ENCODE results near the gene ITPKC. TPM values are rescaled to one million over a fixed set of nuclear protein-coding genes. Genes with fewer than 3 reads are reported as not detected.

Gene ITPKC
- total and polyA plus RNA-seq, 2 of the 13 experiments (the other 11 are each of a cell fraction or from before 2014, with no cell fraction given), result 6.9 to 11.2 TPM

- no peak overlapping the region for H3K27ac ChIP-seq (ENCODE audit: extremely low read length, insufficient read depth, low read length)
- CTCF ChIA-PET (ENCODE audit: low intra/inter-chr PET ratio, low total read pairs), result no interaction called here
- no peak overlapping the region for H3K9ac ChIP-seq (ENCODE audit: insufficient read depth, low read depth, low read length)
- in situ Hi-C loops (cut with HindIII; ENCODE audit: extremely low pct_ligation_motif_present, low pct_unique_long_range_greater_than_20kb), result loop anchor here (5.0 kb wide), 1 partner anchor 42 kb away; no protein-coding TSS in a partner anchor
- intact Hi-C loops (cut with micrococcal nuclease; ENCODE audit: unreplicated experiment), result no loop called here
- no peaks in the 10 kb centered on the region for H4K20me1 ChIP-seq (ENCODE audit: insufficient read depth, low read length)
- ATAC-seq (no peak), DNase-seq (ENCODE audit: low spot score) (no peak), FAIRE-seq (no peak)
- H3K4me3 ChIP-seq (replicated peaks in 1 of 3; ENCODE audit: insufficient read depth in 1 of 3, low read depth in 2 of 3, low read length in 3 of 3), result no peak overlapping the region
- H3K4me2 ChIP-seq (ENCODE audit: low read depth, low read length), result no peak overlapping the region
- H2AFZ ChIP-seq (ENCODE audit: low read length), result no peak overlapping the region
- H3K4me1 ChIP-seq (ENCODE audit: insufficient read depth, low read length), result peaks cover 7% of the 10 kb centered on the region; the same call in 1 of the 2 replicates
- H3K9me3 ChIP-seq (ENCODE audit: low read length), result no peaks in the 10 kb centered on the region
- no peaks in the 10 kb centered on the region for H3K79me2 ChIP-seq (ENCODE audit: insufficient read depth, low read length)
- WGBS (ENCODE audit: low lambda C conversion rate), result 93% methylated on average over 18 of the region's 18 CpGs
- peaks cover 8 to 25% of the 10 kb centered on the region in 2 experiments; a peak in 4 of 5 replicates for H3K36me3 ChIP-seq (replicated peaks in 1 of 2; ENCODE audit: control insufficient read depth in 1 of 2, insufficient read depth in 2 of 2, low read length in 2 of 2)
- BruUV-seq (replicated peaks), result no TSS peak
- no peaks in the 10 kb centered on the region for H3K27me3 ChIP-seq (ENCODE audit: control insufficient read depth in 1 of 2, insufficient read depth in 2 of 2, low read length in 2 of 2)
- POLR2A ChIA-PET, result interaction anchor here (1.3 kb wide), 1 partner anchor 13 kb away, joined by 3 read pairs; no protein-coding TSS in a partner anchor
- TF ChIP-seq ZNF629 (CRISPR knock-in tag; conservative IDR thresholded peaks at IDR 0.05) (peak; percentile 80), SMAD1 (CRISPR knock-in tag; IDR thresholded peaks at IDR 0.05; ENCODE audit: borderline replicate concordance, low read depth) (no peak)
Observed at GRCh38 chr19:40704491-40705361, 12.2 kb upstream of the ITPKC start.

- H3K27me3 ChIP-seq (ENCODE audit: control insufficient read depth in 1 of 2, insufficient read depth in 2 of 2, low read length in 2 of 2), result no peaks in the 10 kb centered on the region
- H3K27ac ChIP-seq (ENCODE audit: extremely low read length, insufficient read depth, low read length), result no peak overlapping the region
- H3K9ac ChIP-seq (ENCODE audit: insufficient read depth, low read depth, low read length), result no peak overlapping the region
- no peaks in the 10 kb centered on the region for H4K20me1 ChIP-seq (ENCODE audit: insufficient read depth, low read length)
- ChIA-PET CTCF (ENCODE audit: low intra/inter-chr PET ratio, low total read pairs) (no interaction called here), POLR2A (no interaction called here)
- H3K4me1 ChIP-seq (ENCODE audit: insufficient read depth, low read length), result peaks cover 7% of the 10 kb centered on the region; the same call in 1 of the 2 replicates
- DNase-seq (ENCODE audit: low spot score) (no peak), FAIRE-seq (no peak), ATAC-seq (no peak)
- BruUV-seq (replicated peaks), result no TSS peak
- intact Hi-C loops (cut with micrococcal nuclease; ENCODE audit: unreplicated experiment), result no loop called here
- peaks cover 10 to 27% of the 10 kb centered on the region in 2 experiments; a peak in 4 of 5 replicates for H3K36me3 ChIP-seq (replicated peaks in 1 of 2; ENCODE audit: control insufficient read depth in 1 of 2, insufficient read depth in 2 of 2, low read length in 2 of 2)
- in situ Hi-C loops (cut with HindIII; ENCODE audit: extremely low pct_ligation_motif_present, low pct_unique_long_range_greater_than_20kb), result no loop called here
- no peaks in the 10 kb centered on the region for H3K79me2 ChIP-seq (ENCODE audit: insufficient read depth, low read length)
- no peaks in the 10 kb centered on the region for H3K9me3 ChIP-seq (ENCODE audit: low read length)
- no peak overlapping the region for H3K4me3 ChIP-seq (replicated peaks in 1 of 3; ENCODE audit: insufficient read depth in 1 of 3, low read depth in 2 of 3, low read length in 3 of 3)
- no peak overlapping the region for H2AFZ ChIP-seq (ENCODE audit: low read length)
- 92% methylated on average over 6 of the region's 9 CpGs for WGBS (ENCODE audit: low lambda C conversion rate)
- TF ChIP-seq ZNF136 (CRISPR knock-in tag; IDR thresholded peaks at IDR 0.05; ENCODE audit: low read depth) (no peak), PREB (CRISPR knock-in tag; IDR thresholded peaks at IDR 0.05) (no peak), SALL2 (CRISPR knock-in tag; IDR thresholded peaks at IDR 0.05) (no peak), ZNF780A (CRISPR knock-in tag; IDR thresholded peaks at IDR 0.05) (no peak), CHD2 (IDR thresholded peaks at IDR 0.05; ENCODE audit: low read depth, low read length) (no peak), ZNF660 (CRISPR knock-in tag; IDR thresholded peaks at IDR 0.05; ENCODE audit: borderline replicate concordance, low read depth) (no peak), HINFP (CRISPR knock-in tag; IDR thresholded peaks at IDR 0.05; ENCODE audit: low read depth) (no peak), ZNF124 (CRISPR knock-in tag; IDR thresholded peaks at IDR 0.05) (no peak), ZNF768 (CRISPR knock-in tag; IDR thresholded peaks at IDR 0.05) (no peak), ZNF547 (CRISPR knock-in tag; IDR thresholded peaks at IDR 0.05) (no peak)
- no peak overlapping the region for H3K4me2 ChIP-seq (ENCODE audit: low read depth, low read length)
Observed at GRCh38 chr19:40705362-40705651, 11.6 kb upstream of the ITPKC start.

Data from HepG2 (cell line).